ENCODE data around the gene TP53AIP1. TPM values are rescaled to one million over a fixed set of nuclear protein-coding genes. Genes with fewer than 3 reads are reported as not detected.
A peak's percentile ranks its signal among the peaks of the same experiment; 100 is the strongest.

The TP53AIP1 gene
- total RNA-seq, 1 experiment from 2014 or later, result 0.07 TPM

GRCh38 chr11:128956401-128957201, 13.9 kb upstream of the TP53AIP1 start:
- Histone ChIP-seq H3K27me3 (ENCODE audit: control insufficient read depth, insufficient read depth, low read length) (peaks cover 3% of the 10 kb centered on the region; the same call in 1 of the 2 replicates), H3K4me3 (ENCODE audit: insufficient read depth, low read depth, low read length) (no peak overlapping the region), H3K36me3 (replicated peaks; ENCODE audit: control insufficient read depth, insufficient read depth, low read length) (no peaks in the 10 kb centered on the region)
- peak; percentile 70 for DNase-seq

- Histone ChIP-seq H3K36me3 (replicated peaks; ENCODE audit: control insufficient read depth, insufficient read depth, low read length) (no peaks in the 10 kb centered on the region), H3K27me3 (ENCODE audit: control insufficient read depth, insufficient read depth, low read length) (peaks cover 3% of the 10 kb centered on the region; the same call in 1 of the 2 replicates)
- no peak for DNase-seq
Measured at GRCh38 chr11:128955636-128956035, 13.0 kb upstream of the TP53AIP1 start.

GRCh38 chr11:128953151-128953550, 10.5 kb upstream of the TP53AIP1 start:
- Histone ChIP-seq H3K4me3 (ENCODE audit: insufficient read depth, low read depth, low read length) (no peak overlapping the region), H3K36me3 (replicated peaks; ENCODE audit: control insufficient read depth, insufficient read depth, low read length) (no peaks in the 10 kb centered on the region), H3K27me3 (ENCODE audit: control insufficient read depth, insufficient read depth, low read length) (peaks cover 3% of the 10 kb centered on the region; the same call in 1 of the 2 replicates)
- DNase-seq, result no peak

More at GRCh38 chr11:128955636-128956035, 13.0 kb upstream of the TP53AIP1 start:
- H3K4me3 ChIP-seq (ENCODE audit: insufficient read depth, low read depth, low read length), result no peak overlapping the region

- Histone ChIP-seq H3K27me3 (ENCODE audit: control insufficient read depth, insufficient read depth, low read length) (peaks cover 3% of the 10 kb centered on the region; the same call in 1 of the 2 replicates), H3K4me3 (ENCODE audit: insufficient read depth, low read depth, low read length) (no peak overlapping the region), H3K36me3 (replicated peaks; ENCODE audit: control insufficient read depth, insufficient read depth, low read length) (no peaks in the 10 kb centered on the region)
- DNase-seq, result no peak
Measured at GRCh38 chr11:128949791-128950454, 7.3 kb upstream of the TP53AIP1 start.

GRCh38 chr11:128948583-128948982, 5.9 kb upstream of the TP53AIP1 start:
- Histone ChIP-seq H3K27me3 (ENCODE audit: control insufficient read depth, insufficient read depth, low read length) (peaks cover 3% of the 10 kb centered on the region; the same call in 1 of the 2 replicates), H3K4me3 (ENCODE audit: insufficient read depth, low read depth, low read length) (no peak overlapping the region), H3K36me3 (replicated peaks; ENCODE audit: control insufficient read depth, insufficient read depth, low read length) (no peaks in the 10 kb centered on the region)
- DNase-seq, result peak; percentile 67

GRCh38 chr11:128947773-128948172, 5.1 kb upstream of the TP53AIP1 start:
- no peak for DNase-seq
- H3K4me3 ChIP-seq (ENCODE audit: insufficient read depth, low read depth, low read length), result no peak overlapping the region
- no peaks in the 10 kb centered on the region for H3K36me3 ChIP-seq (replicated peaks; ENCODE audit: control insufficient read depth, insufficient read depth, low read length)
- H3K27me3 ChIP-seq (ENCODE audit: control insufficient read depth, insufficient read depth, low read length), result peaks cover 3% of the 10 kb centered on the region; the same call in 1 of the 2 replicates

GRCh38 chr11:128946648-128947047, 4.0 kb upstream of the TP53AIP1 start:
- Histone ChIP-seq H3K27me3 (ENCODE audit: control insufficient read depth, insufficient read depth, low read length) (no peaks in the 10 kb centered on the region; the same call in 1 of the 2 replicates), H3K36me3 (replicated peaks; ENCODE audit: control insufficient read depth, insufficient read depth, low read length) (no peaks in the 10 kb centered on the region), H3K4me3 (ENCODE audit: insufficient read depth, low read depth, low read length) (no peak overlapping the region)
- DNase-seq, result no peak

GRCh38 chr11:128943428-128943976, 831 bp upstream of the TP53AIP1 start:
- Histone ChIP-seq H3K36me3 (replicated peaks; ENCODE audit: control insufficient read depth, insufficient read depth, low read length) (no peaks in the 10 kb centered on the region), H3K4me3 (ENCODE audit: insufficient read depth, low read depth, low read length) (no peak overlapping the region), H3K27me3 (ENCODE audit: control insufficient read depth, insufficient read depth, low read length) (no peaks in the 10 kb centered on the region; the same call in 1 of the 2 replicates)
- peak; percentile 45 for DNase-seq

GRCh38 chr11:128942272-128942612, 429 bp downstream of the TP53AIP1 start:
- Histone ChIP-seq H3K4me3 (ENCODE audit: insufficient read depth, low read depth, low read length) (no peak overlapping the region), H3K27me3 (ENCODE audit: control insufficient read depth, insufficient read depth, low read length) (no peaks in the 10 kb centered on the region; the same call in 1 of the 2 replicates), H3K36me3 (replicated peaks; ENCODE audit: control insufficient read depth, insufficient read depth, low read length) (no peaks in the 10 kb centered on the region)
- DNase-seq, result no peak

GRCh38 chr11:128941573-128942271, 949 bp downstream of the TP53AIP1 start:
- Histone ChIP-seq H3K36me3 (replicated peaks; ENCODE audit: control insufficient read depth, insufficient read depth, low read length) (no peaks in the 10 kb centered on the region), H3K27me3 (ENCODE audit: control insufficient read depth, insufficient read depth, low read length) (peaks cover 4% of the 10 kb centered on the region; the same call in 1 of the 2 replicates), H3K4me3 (ENCODE audit: insufficient read depth, low read depth, low read length) (no peak overlapping the region)
- DNase-seq, result peak; percentile 23

- peak; percentile 32 for DNase-seq
- Histone ChIP-seq H3K4me3 (ENCODE audit: insufficient read depth, low read depth, low read length) (no peak overlapping the region), H3K36me3 (replicated peaks; ENCODE audit: control insufficient read depth, insufficient read depth, low read length) (no peaks in the 10 kb centered on the region), H3K27me3 (ENCODE audit: control insufficient read depth, insufficient read depth, low read length) (peaks cover 4% of the 10 kb centered on the region; the same call in 1 of the 2 replicates)
Measured at GRCh38 chr11:128941110-128941509, 1.6 kb downstream of the TP53AIP1 start.

- DNase-seq, result no peak
- no peaks in the 10 kb centered on the region for H3K36me3 ChIP-seq (replicated peaks; ENCODE audit: control insufficient read depth, insufficient read depth, low read length)
- H3K27me3 ChIP-seq (ENCODE audit: control insufficient read depth, insufficient read depth, low read length), result peaks cover 4% of the 10 kb centered on the region; the same call in 1 of the 2 replicates
- no peak overlapping the region for H3K4me3 ChIP-seq (ENCODE audit: insufficient read depth, low read depth, low read length)
Measured at GRCh38 chr11:128940603-128941002, 2.1 kb downstream of the TP53AIP1 start.

GRCh38 chr11:128940156-128940555, 2.5 kb downstream of the TP53AIP1 start:
- no peak overlapping the region for H3K4me3 ChIP-seq (ENCODE audit: insufficient read depth, low read depth, low read length)
- peak; percentile 22 for DNase-seq
- peaks cover 4% of the 10 kb centered on the region; the same call in 1 of the 2 replicates for H3K27me3 ChIP-seq (ENCODE audit: control insufficient read depth, insufficient read depth, low read length)
- H3K36me3 ChIP-seq (replicated peaks; ENCODE audit: control insufficient read depth, insufficient read depth, low read length), result no peaks in the 10 kb centered on the region

- no peak overlapping the region for H3K4me3 ChIP-seq (ENCODE audit: insufficient read depth, low read depth, low read length)
- H3K36me3 ChIP-seq (replicated peaks; ENCODE audit: control insufficient read depth, insufficient read depth, low read length), result no peaks in the 10 kb centered on the region
- peaks cover 6% of the 10 kb centered on the region; the same call in 1 of the 2 replicates for H3K27me3 ChIP-seq (ENCODE audit: control insufficient read depth, insufficient read depth, low read length)
- no peak for DNase-seq
Measured at GRCh38 chr11:128939591-128939990, 3.1 kb downstream of the TP53AIP1 start.

All from H7 (cell line).